Mesothelial cell of epicardium (in vitro differentiated cells): Measurements from ENCODE around the gene USP54. TPM values are rescaled to one million over a fixed set of nuclear protein-coding genes. Genes with fewer than 3 reads are reported as not detected.
"Not testable (repeated sequence)": the region's sequence is repeated elsewhere in the genome, so short reads cannot be mapped to it uniquely, and the experiment has no call there.

ENCODE experiments used
- DNase-seq, 2 experiments: peaks; one replicate each; pipeline ENCODE4 v3.0.0; 2021; ENCODE audit warnings: low spot score in 2 of 2; ENCODE audit not compliant: unreplicated experiment in 2 of 2
- H3K27ac Mint-ChIP-seq: 2 replicates; pipeline ENCODE4 v1.8.0; 2021; ENCODE audit warnings: mixed read lengths
- H3K27me3 Mint-ChIP-seq: 2 replicates; pipeline ENCODE4 v1.8.0; 2021; ENCODE audit warnings: low read depth, mixed read lengths
- H3K36me3 Mint-ChIP-seq: 2 replicates; pipeline ENCODE4 v1.8.0; 2021; ENCODE audit warnings: mixed read lengths
- H3K4me1 Mint-ChIP-seq: 2 replicates; pipeline ENCODE4 v1.8.0; 2021; ENCODE audit warnings: mixed read lengths
- H3K4me3 Mint-ChIP-seq: 2 replicates; pipeline ENCODE4 v1.8.0; 2021; ENCODE audit warnings: mild to moderate bottlenecking, moderate library complexity, mixed read lengths
- H3K9me3 Mint-ChIP-seq: 2 replicates; pipeline ENCODE4 v1.8.0; 2021; ENCODE audit warnings: mixed read lengths
- CTCF ChIP-seq: fragments of 200-600 bp; sonication (generic); IDR thresholded peaks from one replicate; pipeline ENCODE4 v1.5.0; 2021; ENCODE audit warnings: antibody characterized with exemption; ENCODE audit not compliant: unreplicated experiment
- total RNA-seq: library from RNA; stranded (reverse); gene quantifications from 3 replicates; pipeline ENCODE4 v1.2.1, GENCODE V29; 2021

USP54 gene
- total RNA-seq, 1 donor from 2014 or later, result 26.7 TPM

- no peak overlapping the region for H3K27ac Mint-ChIP-seq
- no peaks in the 10 kb centered on the region for H3K27me3 Mint-ChIP-seq
- H3K9me3 Mint-ChIP-seq, result no peaks in the 10 kb centered on the region
- DNase-seq, result no peak
- no peaks in the 10 kb centered on the region for H3K36me3 Mint-ChIP-seq
- H3K4me1 Mint-ChIP-seq, result peaks cover 27% of the 10 kb centered on the region
- H3K4me3 Mint-ChIP-seq, result no peak overlapping the region
- TF ChIP-seq CTCF, result no peak
Measured at GRCh38 chr10:73628405-73628804, 37.3 kb upstream of the USP54 start.

GRCh38 chr10:73627300-73627699, 36.2 kb upstream of the USP54 start:
- Mint-ChIP-seq H3K27ac (no peak overlapping the region), H3K4me1 (peaks cover 27% of the 10 kb centered on the region), H3K36me3 (no peaks in the 10 kb centered on the region), H3K27me3 (no peaks in the 10 kb centered on the region), H3K4me3 (peak overlapping the region; percentile 95), H3K9me3 (no peaks in the 10 kb centered on the region)
- no peak for DNase-seq
- TF ChIP-seq CTCF, result no peak

- H3K27ac Mint-ChIP-seq, result peak overlapping the region; percentile 99
- H3K4me1 Mint-ChIP-seq, result peaks cover 27% of the 10 kb centered on the region
- H3K36me3 Mint-ChIP-seq, result no peaks in the 10 kb centered on the region
- DNase-seq, result peak; percentile 86 to 88
- H3K9me3 Mint-ChIP-seq, result no peaks in the 10 kb centered on the region
- H3K27me3 Mint-ChIP-seq, result no peaks in the 10 kb centered on the region
- no peak for TF ChIP-seq CTCF
- peak overlapping the region; percentile 95 for H3K4me3 Mint-ChIP-seq
Measured at GRCh38 chr10:73625884-73626752, 35.0 kb upstream of the USP54 start.

- no peak for TF ChIP-seq CTCF
- DNase-seq, result peak in 1 of 2 experiments; percentile 56
- Mint-ChIP-seq H3K36me3 (no peaks in the 10 kb centered on the region), H3K4me3 (peak overlapping the region; percentile 95), H3K4me1 (peaks cover 27% of the 10 kb centered on the region), H3K27me3 (no peaks in the 10 kb centered on the region), H3K27ac (peak overlapping the region; percentile 99), H3K9me3 (no peaks in the 10 kb centered on the region)
Measured at GRCh38 chr10:73625004-73625883, 34.1 kb upstream of the USP54 start.

- no peaks in the 10 kb centered on the region for H3K9me3 Mint-ChIP-seq
- H3K36me3 Mint-ChIP-seq, result no peaks in the 10 kb centered on the region
- H3K27me3 Mint-ChIP-seq, result no peaks in the 10 kb centered on the region
- H3K27ac Mint-ChIP-seq, result no peak overlapping the region
- H3K4me3 Mint-ChIP-seq, result no peak overlapping the region
- DNase-seq, result no peak
- no peak for TF ChIP-seq CTCF
- H3K4me1 Mint-ChIP-seq, result peaks cover 27% of the 10 kb centered on the region
Measured at GRCh38 chr10:73623056-73623455, 31.9 kb upstream of the USP54 start.

- H3K36me3 Mint-ChIP-seq, H3K9me3 Mint-ChIP-seq, H3K4me3 Mint-ChIP-seq, H3K27me3 Mint-ChIP-seq, DNase-seq, H3K27ac Mint-ChIP-seq: not testable (repeated sequence)
- peaks cover 12% of the 10 kb centered on the region for H3K4me1 Mint-ChIP-seq
Measured at GRCh38 chr10:73620974-73621373, 29.8 kb upstream of the USP54 start.

- not testable (repeated sequence) for DNase-seq, H3K4me1 Mint-ChIP-seq, H3K27ac Mint-ChIP-seq, H3K4me3 Mint-ChIP-seq, H3K27me3 Mint-ChIP-seq, H3K9me3 Mint-ChIP-seq, H3K36me3 Mint-ChIP-seq
Measured at GRCh38 chr10:73617143-73617542, 26.0 kb upstream of the USP54 start.
